Left renal pelvis (tissue), 4 donors: Measurements from ENCODE around the gene C22orf39. TPM values are rescaled to one million over a fixed set of nuclear protein-coding genes. Genes with fewer than 3 reads are reported as not detected.

Source experiments
- DNase-seq, 4 donors: peaks; one replicate each; pipeline ENCODE4 v3.0.0-alpha.2; 2013; ENCODE audit warnings: low read depth in 4 of 4, low spot score in 3 of 4
- polyA plus RNA-seq, 4 donors: library from polyadenylated mRNA; unstranded; fragments of 120-200 nt; gene quantifications; one replicate each; pipeline ENCODE4 v1.2.1, GENCODE V29; 2013; ENCODE audit not compliant: insufficient read length in 4 of 4

Gene C22orf39
- 10 to 100 TPM; 39.6 to 46.4 (median 43.2) TPM for polyA plus RNA-seq

GRCh38 chr22:19447330-19448075 is at the start of gene C22orf39:
Gene C22orf39, minus strand, starts transcription at chr22:19447711. Its CDS starts 23 bp downstream, at chr22:19447688.
- peak; percentile 76 to 88 (median 81) for DNase-seq

DNA sequence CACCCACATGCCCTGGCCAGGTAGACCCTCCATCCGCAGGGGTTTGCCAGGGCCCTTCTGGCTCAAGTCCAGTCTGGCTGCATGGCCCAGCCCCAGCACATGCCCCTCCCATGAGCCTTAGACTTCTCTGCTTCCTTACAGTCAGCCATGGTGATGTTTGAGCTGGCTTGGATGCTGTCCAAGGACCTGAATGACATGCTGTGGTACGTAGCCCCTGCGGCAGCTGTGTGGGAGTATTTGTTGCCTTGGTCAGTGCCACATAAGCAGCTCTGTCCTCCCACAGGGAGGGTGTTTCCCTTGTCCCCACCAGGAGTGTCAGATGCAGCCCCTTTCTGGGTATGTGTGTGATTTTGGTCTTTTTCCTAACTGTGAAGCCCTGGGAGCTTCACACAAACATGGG is 49.7 kb upstream of the C22orf39 start:
- no peak for DNase-seq

DNA sequence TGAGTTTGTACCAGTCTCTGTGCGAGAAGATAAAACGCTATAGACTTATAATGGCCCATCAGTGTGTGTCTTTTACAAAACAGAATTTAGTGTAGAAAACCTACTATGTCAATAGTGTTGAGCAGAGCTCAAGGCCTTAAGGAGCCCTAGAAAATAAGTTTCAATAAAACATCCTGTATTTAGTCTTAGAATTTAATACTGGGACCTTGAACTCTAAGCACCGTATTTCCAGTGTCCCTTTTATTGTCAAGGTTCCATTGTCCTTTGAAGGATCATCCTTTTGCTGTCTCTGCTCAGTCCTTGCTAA is 48.8 kb upstream of the C22orf39 start:
- DNase-seq = no peak

GRCh38 chr22:19495562-19496323 is 48.2 kb upstream of the C22orf39 start:
- DNase-seq = no peak

GRCh38 chr22:19494676-19495173 is 47.2 kb upstream of the C22orf39 start:
- no peak for DNase-seq

GRCh38 chr22:19494001-19494560 is 46.6 kb upstream of the C22orf39 start:
- no peak for DNase-seq

DNA sequence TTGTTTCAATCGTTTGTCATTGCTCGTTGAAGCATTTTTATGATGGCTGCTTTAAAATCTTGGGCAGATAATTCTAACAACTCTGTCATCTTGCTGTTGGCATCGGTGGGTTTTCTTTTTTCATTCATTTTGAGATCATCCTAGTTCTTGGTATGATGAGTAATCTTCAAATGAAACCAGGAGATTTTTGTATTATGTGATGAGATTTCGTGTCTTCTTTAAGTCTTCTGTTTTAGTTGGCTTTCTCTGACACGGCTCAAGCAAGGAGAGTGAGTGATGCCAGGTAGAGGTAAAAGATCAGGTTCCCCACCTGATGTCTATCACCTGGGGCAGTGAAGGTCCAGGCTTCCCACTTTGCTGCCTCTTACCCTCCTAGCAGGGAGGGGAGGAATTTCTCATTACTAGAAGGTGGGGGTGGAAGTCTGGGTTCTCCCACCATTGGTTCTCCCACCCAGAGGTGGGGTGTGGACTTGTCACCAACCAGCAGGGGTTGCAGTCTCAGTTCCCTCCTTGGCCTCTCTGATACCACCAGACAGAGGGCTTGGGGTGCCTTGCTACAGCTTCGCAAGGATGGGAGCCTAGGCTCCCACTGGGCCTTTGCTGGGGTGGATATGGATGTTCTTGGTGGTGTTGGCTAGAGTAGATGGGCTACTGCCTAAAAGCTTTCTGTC is 45.1 kb upstream of the C22orf39 start:
- DNase-seq = no peak

- DNase-seq = no peak
Measured at GRCh38 chr22:19490628-19491230, 43.2 kb upstream of the C22orf39 start.

DNA sequence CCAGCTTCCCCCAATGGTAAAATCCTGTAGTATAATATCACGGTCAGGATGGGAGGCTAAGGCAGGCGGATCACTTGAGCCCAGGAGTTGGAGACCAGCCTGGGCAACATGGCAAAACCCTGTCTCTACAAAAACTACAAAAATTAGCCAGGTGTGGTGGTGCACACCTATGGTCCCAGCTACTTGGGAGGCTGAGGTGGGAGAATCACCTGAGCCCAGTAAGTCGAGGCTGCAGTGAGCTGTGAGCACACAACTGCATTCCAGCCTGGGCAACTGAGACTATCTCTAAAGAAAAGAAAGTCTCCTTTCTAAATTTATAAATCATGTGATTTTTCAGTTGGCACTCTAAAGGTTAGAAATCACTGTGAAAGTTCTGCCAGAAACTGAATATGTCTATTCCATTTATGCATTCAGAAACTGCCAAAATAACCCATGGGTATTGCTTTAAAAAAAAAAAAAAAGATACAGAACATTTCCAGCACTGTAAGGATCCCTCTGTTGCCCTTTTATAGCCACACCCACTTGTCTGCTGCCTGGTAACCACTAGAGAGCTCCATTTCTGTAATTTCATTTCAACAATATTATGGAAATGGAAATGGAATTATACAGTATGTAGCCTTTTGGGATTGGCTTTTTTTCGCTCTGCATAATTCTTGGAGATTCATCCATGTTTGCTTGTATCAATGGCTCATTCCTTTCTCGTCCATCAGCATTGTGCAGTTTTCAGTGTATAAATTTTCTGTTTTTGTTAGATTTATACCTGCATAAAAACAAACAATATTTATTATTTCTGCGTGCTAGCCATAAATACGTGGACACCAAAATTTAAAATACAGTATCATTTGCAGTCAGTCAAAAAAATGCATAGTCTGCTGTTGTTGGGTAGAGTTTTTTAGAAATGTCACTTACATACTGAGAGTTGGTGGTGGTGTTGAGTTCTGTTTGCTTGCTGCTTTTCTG is 41.7 kb upstream of the C22orf39 start:
- DNase-seq = no peak

- DNase-seq = no peak
Measured at GRCh38 chr22:19488285-19488684, 40.8 kb upstream of the C22orf39 start.

DNA sequence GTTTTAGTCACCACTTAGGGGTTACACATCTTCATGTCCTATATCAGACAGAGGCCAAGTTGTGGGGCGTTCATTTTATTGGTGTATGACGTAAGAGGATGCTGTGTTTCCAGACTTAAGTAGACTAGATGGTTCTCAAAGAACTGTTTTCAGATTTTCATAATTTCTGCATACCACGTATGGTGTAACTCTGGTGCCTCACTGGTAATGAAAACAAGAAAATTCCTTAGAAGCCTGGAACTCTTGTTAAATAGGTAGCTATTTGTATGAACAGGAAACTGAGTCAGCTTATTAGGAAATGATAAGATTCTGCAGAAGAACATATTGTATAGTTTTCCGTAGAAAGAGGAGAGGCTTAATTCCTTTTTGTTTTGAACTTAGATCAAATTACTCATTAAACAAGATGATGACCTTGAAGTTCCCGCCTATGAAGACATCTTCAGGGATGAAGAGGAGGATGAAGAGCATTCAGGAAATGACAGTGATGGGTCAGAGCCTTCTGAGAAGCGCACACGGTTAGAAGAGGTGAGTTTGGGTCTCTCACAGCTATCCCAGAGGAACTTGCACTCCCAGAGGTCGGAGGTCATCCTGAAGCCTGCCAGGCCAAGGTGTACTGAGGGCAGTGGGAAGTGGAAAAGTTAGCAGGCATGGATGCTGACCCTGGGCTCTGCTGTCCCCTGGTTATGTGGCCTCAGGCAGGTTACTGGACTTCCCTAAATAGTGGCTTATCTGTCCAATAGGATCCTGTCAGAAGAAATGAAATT is 36.2 kb upstream of the C22orf39 start:
- no peak for DNase-seq

DNA sequence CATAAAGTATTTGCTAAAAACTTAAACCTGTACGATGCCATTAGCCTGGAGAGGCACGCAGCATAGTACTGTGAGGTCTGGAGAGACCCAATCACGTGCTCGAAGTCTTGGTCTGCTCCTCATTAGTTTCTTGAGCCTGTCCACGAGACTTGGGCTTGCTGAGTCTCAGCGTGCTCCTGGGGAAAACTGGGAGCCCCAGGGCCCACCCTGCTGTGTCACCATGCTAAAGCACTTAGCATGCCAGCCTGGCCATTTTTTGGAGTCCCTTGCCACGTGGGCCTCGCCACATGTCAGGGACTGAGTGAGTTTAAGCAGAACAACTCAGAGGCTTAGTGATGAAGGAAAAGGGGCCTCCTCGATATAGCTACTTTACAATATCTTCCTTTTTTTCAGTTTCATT is 34.8 kb upstream of the C22orf39 start:
- no peak for DNase-seq

DNA sequence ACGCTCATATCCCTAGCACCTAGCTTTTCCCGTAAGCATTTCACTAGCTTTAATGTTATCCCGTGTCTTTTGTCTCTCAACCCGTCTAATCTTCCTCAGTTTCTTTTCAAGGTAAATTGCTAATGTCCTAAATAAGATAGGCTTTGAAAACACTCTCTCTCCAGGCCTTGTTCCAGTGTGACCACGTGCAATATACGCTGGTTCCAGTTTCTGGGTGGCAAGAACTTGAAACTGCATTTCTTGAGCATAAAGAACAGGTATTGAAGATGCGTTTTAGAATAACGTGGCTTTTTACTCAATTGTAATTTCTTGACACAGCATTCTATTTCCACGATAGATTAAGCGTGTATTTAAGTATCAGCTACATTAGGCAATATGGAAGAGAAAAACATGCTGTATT is 33.3 kb upstream of the C22orf39 start:
- DNase-seq = no peak

- DNase-seq = no peak
Measured at GRCh38 chr22:19480173-19480568, 32.7 kb upstream of the C22orf39 start.

DNA sequence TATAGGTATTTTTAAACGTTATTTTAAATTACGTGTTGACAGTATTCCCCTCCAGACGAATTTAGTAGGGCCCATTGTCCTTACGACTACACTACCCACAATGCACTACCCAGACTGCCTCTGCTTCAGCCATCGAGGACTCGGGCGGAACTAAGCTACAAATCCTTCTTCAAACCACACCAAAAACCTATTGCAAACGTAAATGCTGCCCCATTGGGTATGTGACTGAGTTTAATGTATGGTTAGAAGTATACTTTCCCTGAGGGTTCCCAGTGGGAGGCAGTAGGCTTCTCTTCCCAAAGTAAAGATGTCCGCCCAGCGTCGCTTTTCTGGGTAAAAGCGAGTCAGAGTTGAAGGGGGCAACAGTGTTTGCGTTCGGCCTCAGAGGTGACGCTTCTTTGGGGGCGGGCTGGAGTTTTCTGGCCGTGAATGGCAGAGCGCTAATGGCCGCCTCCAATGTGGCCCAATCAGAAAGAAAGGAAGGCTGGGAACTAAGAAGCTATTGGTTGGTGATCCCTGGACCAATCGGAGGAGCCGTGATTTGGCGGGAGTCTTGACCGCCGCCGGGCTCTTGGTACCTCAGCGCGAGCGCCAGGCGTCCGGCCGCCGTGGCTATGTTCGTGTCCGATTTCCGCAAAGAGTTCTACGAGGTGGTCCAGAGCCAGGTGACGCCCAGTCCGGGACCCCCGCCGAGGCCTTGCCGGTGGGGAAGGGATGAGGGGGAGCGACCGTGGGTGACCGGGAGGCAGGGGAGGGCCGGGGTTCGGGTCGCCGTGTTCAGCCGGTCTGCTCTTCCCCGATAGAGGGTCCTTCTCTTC is 32.1 kb upstream of the C22orf39 start, which contains the start of gene CDC45:
Gene CDC45, plus strand, starts transcription at position 566 of the 818 bp plus-strand sequence. Its CDS starts 49 bp downstream, at position 615.
- peak; percentile 95 to 98 (median 98) for DNase-seq

- DNase-seq = peak in 1 of 4 donors; percentile 54
Measured at GRCh38 chr22:19478901-19479354, 31.4 kb upstream of the C22orf39 start, which contains the start of gene UFD1. Gene UFD1, minus strand, starts transcription at chr22:19479193. Its CDS starts 108 bp downstream, at chr22:19479085.
